ENCODE results near the gene TIAL1. TPM values are rescaled to one million over a fixed set of nuclear protein-coding genes. Genes with fewer than 3 reads are reported as not detected.

The TIAL1 gene
- total and polyA plus RNA-seq, 2 experiments from 2014 or later = 33.8 to 63.5 TPM

DNA sequence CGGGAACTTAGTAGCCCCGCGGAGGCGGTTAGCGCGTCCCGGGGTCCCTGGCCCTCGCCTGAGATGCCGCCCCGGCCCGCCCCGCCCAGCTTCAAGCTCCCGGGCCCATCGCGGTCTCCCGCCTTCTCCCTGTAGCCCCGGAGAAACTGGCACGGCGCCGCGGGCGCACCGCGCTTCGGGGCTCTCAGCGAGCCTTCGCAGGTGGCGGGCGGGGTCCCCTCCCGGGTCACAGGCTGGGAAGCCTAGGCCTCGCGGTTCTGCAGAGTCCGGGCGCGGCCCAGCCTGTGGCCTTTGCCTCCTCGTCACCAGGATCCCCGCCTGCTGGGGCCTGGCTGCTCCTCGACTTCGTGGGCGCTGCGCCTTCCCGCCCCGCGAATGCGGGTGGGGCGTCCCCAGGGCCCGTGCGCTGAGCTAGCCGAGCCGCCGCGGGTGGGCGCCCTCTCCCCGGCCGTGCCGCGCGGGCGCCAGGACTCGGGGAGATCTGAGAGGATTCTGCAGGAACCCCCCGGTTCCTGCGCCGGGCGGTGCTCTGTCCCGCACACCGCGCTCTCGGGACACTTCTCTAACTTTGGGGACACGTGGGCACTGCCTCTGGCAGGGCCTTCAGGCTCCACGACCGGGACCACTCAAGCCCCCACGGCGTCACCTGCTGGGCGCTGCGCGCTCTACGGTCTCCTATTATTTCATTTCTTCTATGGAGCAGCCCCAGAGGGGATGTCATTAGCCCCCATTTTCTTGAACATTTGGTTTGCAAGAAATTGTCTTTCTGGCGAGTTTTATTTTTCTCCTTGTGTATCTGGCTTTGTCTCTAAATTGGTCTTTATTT lies 53.6 kb downstream of the TIAL1 start:
- TF ChIP-seq, protein P1, sequence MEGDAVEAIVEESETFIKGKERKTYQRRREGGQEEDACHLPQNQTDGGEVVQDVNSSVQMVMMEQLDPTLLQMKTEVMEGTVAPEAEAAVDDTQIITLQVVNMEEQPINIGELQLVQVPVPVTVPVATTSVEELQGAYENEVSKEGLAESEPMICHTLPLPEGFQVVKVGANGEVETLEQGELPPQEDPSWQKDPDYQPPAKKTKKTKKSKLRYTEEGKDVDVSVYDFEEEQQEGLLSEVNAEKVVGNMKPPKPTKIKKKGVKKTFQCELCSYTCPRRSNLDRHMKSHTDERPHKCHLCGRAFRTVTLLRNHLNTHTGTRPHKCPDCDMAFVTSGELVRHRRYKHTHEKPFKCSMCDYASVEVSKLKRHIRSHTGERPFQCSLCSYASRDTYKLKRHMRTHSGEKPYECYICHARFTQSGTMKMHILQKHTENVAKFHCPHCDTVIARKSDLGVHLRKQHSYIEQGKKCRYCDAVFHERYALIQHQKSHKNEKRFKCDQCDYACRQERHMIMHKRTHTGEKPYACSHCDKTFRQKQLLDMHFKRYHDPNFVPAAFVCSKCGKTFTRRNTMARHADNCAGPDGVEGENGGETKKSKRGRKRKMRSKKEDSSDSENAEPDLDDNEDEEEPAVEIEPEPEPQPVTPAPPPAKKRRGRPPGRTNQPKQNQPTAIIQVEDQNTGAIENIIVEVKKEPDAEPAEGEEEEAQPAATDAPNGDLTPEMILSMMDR (IDR thresholded peaks at IDR 0.05; ENCODE audit: low read depth, low read length) = peak; percentile 60
- H3K9me3 ChIP-seq (ENCODE audit: low read depth) = no peaks in the 10 kb centered on the region

DNA sequence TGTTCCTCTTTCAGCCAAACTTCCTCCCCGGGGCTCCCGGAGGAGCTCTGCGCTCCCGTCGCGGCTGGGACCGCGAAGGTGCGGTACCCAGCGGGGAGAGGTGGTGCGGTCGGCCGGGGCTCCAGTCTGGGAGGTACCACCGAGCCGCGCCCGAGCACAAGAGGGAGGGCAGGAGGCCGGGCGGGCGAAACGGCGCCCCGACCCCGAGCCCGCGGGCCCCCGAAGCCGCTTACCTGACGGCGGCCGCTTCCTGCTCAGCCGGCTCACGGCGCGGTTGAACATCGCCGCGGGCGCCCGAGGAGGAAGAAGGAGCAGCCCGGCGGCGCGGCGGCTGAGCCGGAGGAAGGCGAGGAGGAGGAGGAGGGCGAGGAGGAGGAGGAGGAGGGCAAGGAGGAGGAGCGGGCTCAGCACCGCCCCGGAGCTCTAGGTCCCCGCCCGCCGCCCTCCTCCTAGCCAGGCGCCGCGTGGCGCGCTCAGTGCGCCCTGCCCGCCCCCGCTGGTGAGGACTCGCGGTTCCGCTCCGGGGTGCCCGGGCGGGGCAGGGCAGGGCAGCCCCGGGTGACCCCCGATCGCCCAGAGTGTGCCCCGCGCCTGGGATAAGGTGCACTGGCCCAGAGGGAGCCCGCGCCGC lies 54.3 kb downstream of the TIAL1 start, which contains the start of gene RGS10:
RGS10 (minus strand) TSS at position 363 of the 631 bp plus-strand sequence; CDS start at position 282, 81 bp downstream.
- no peak within 1 kb of the TSS for H3K27ac ChIP-seq
- H3K36me3 ChIP-seq = no peaks in the 10 kb centered on the region
- no peaks in the 10 kb centered on the region for H3K9me3 ChIP-seq (ENCODE audit: low read depth)
- DNase-seq (ENCODE audit: low read depth in 1 of 2, low spot score in 1 of 2) = peak; percentile 17 to 84
- H3K27me3 ChIP-seq = peaks cover 82% of the 10 kb centered on the region
- TF ChIP-seq, protein P1 (IDR thresholded peaks at IDR 0.05; ENCODE audit: low read depth, low read length) = no peak
- H3K4me3 ChIP-seq = peak within 1 kb of the TSS; percentile 48
- H3K4me1 ChIP-seq (ENCODE audit: low read depth) = peaks cover 10% of the 10 kb centered on the region

More for the DNA sequence above, 53.6 kb downstream of the TIAL1 start:
- Histone ChIP-seq H3K27ac (no peak overlapping the region), H3K4me3 (peak overlapping the region; percentile 48), H3K27me3 (peaks cover 82% of the 10 kb centered on the region), H3K4me1 (ENCODE audit: low read depth) (peaks cover 10% of the 10 kb centered on the region), H3K36me3 (no peaks in the 10 kb centered on the region)
- DNase-seq (ENCODE audit: low read depth in 1 of 2, low spot score in 1 of 2) = peak; percentile 52 to 64

- DNase-seq (ENCODE audit: low read depth in 1 of 2, low spot score in 1 of 2) = peak in 1 of 2 donors; percentile 15
- H3K9me3 ChIP-seq (ENCODE audit: low read depth) = no peaks in the 10 kb centered on the region
- peaks cover 10% of the 10 kb centered on the region for H3K4me1 ChIP-seq (ENCODE audit: low read depth)
- TF ChIP-seq, protein P1 (IDR thresholded peaks at IDR 0.05; ENCODE audit: low read depth, low read length) = no peak
- no peaks in the 10 kb centered on the region for H3K36me3 ChIP-seq
- H3K27ac ChIP-seq = no peak overlapping the region
- H3K27me3 ChIP-seq = peaks cover 79% of the 10 kb centered on the region
- peak overlapping the region; percentile 48 for H3K4me3 ChIP-seq
Measured at GRCh38 chr10:119541459-119542356, 55.1 kb downstream of the TIAL1 start.

DNA sequence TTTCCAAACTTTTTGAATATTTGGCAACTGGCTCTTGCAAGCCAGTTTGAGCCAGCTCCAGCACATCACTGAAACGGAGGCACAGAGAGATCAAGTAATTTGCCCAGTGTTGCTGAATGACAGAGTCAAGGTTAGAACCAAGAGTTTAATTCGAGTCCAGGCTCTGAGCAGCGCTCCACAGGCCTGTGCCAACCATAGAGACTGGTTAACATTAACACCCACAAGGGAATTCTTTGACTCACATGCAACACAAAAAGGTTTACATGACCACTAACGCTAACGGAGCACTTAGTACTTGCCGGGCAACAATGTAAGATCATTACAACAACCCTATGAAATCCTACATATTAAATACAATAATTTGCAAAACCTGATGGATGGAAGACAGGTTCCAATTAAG lies 55.7 kb downstream of the TIAL1 start:
- DNase-seq (ENCODE audit: low read depth in 1 of 2, low spot score in 1 of 2) = no peak
- Histone ChIP-seq H3K27me3 (peaks cover 73% of the 10 kb centered on the region), H3K9me3 (ENCODE audit: low read depth) (no peaks in the 10 kb centered on the region), H3K36me3 (no peaks in the 10 kb centered on the region), H3K4me3 (no peak overlapping the region), H3K4me1 (ENCODE audit: low read depth) (peaks cover 10% of the 10 kb centered on the region), H3K27ac (no peak overlapping the region)
- TF ChIP-seq, protein P1 (IDR thresholded peaks at IDR 0.05; ENCODE audit: low read depth, low read length) = no peak

GRCh38 chr10:119540038-119540437 lies 56.7 kb downstream of the TIAL1 start:
- no peak overlapping the region for H3K27ac ChIP-seq
- peaks cover 64% of the 10 kb centered on the region for H3K27me3 ChIP-seq
- peaks cover 10% of the 10 kb centered on the region for H3K4me1 ChIP-seq (ENCODE audit: low read depth)
- no peaks in the 10 kb centered on the region for H3K36me3 ChIP-seq
- DNase-seq (ENCODE audit: low read depth in 1 of 2, low spot score in 1 of 2) = no peak
- TF ChIP-seq, protein P1 (IDR thresholded peaks at IDR 0.05; ENCODE audit: low read depth, low read length) = no peak
- H3K4me3 ChIP-seq = no peak overlapping the region
- no peaks in the 10 kb centered on the region for H3K9me3 ChIP-seq (ENCODE audit: low read depth)
